NCI-H187 treated with DMSO at 0.1 percent for 48 hours (cell line): Measurements from ENCODE around the gene PHYHIPL.

Source experiments
- DNase-seq: peaks from one replicate; lab custom pipeline; 2025; lab: John Stamatoyannopoulos, UW

The PHYHIPL gene

DNA sequence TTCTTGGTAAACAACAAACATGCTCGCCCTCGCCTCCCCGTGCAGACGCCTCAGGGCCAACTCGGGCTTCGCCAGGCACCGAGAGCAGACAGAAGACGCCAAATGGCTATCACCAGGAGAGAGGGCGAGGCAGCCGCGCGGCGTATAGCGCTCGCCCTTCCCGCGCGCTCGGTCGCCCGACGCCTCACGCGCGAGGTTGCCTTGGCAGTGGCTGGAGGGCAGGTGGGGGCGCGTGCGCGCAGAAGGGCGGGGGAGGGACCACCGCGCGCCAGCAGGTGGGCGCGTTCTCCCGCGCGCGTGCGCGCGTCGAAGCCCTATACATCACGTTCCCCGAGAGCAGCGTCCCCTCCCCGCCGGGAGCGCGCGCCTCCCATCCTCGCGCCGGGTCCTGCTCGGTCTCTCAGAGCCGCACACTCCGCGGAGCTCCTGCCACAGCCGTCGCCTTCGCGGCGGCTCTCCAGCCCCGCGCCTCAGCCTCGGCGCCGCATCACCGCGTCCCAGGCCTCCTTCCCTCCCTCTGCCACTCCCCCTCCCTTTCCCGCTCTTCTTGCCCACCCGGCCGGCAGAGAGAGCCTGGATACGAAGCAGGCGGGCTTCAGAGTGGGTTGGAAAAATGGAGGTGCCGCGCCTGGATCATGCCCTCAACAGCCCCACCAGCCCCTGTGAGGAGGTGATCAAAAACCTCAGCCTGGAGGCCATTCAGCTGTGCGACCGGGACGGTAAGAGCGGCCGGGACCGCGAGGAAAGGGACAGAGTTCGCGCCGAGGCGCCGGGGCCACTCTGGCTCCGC lies at the start of gene PHYHIPL:
Gene PHYHIPL (plus strand): TSS at position 403 of the 790 bp plus-strand sequence. CDS start 211 bp downstream, at position 614.
- no peak for DNase-seq

DNA sequence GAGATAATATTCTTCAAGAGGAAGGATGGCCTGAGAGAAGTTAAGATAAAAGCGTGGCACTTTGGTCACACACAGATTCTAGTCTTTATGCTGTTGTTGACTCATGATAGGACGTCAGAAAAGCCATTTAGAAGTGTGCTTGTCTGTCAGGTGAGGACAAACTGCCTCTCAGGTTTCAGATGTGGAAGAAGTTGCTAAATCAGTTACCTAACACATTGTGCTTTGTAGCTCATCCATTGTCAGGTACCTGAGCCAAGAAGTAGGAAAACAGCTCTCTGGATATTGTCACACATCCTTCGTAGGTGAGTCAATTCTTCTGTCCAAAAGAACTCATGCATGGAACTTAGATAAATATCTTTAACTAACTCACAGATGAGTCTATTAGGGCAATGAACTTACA lies 49.5 kb upstream of the PHYHIPL start:
- no peak for DNase-seq

DNA sequence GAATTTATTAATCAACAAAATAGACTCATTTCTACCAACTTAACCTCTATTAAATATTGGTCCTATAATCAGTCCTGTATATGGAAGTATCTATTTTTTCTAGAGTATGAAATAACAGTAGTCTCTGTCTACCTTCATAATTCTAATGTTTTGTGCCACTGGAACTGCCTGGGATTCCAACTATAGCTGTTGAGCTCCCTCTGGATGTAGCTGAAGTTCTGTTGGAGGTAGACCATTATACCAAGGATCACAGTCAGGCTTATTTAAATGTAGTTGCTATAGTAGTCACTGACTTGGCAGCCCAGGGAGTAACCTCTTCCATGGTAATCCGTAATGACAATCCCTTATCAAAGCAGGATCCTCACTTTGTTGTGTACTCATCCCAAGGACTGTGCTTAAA lies 48.5 kb upstream of the PHYHIPL start:
- no peak for DNase-seq

DNA sequence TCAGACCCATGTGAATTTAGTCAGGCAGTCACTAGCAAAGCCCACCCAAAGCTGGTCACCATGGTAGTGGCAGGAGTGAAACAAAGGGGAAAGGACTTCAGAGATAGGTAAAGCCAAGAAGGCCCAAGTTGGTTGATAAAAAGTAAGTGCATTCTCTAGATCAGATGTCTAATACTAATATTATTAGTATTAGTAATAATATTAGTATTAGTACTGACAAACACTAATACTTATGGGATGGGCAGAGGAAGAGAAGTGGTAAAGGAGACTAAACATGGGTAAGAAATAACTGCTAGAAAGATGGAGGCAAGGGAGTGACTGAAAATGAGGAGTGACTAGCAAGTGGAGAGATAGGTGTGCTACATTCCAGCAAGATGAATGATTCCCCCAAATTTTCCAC lies 46.6 kb upstream of the PHYHIPL start:
- DNase-seq, result no peak

DNA sequence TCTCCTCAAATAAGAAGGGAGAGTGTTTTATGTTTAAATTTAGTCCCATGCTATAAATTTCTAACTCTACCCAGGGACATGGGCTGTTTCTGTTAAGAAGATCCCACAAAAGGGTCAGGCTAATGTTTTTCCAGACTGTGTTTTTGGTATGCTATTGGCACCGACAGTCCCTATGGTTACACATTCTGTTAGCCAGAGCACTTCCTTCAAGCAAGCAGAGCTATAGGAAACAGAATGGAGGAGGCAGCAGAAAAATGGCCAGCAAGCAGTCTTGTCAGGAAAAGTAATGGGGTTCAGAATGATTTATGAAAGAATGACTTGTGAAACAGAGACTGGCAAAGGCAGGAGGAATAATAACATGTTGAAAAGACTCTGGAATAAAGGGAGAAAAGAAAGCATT lies 44.8 kb upstream of the PHYHIPL start:
- no peak for DNase-seq

DNA sequence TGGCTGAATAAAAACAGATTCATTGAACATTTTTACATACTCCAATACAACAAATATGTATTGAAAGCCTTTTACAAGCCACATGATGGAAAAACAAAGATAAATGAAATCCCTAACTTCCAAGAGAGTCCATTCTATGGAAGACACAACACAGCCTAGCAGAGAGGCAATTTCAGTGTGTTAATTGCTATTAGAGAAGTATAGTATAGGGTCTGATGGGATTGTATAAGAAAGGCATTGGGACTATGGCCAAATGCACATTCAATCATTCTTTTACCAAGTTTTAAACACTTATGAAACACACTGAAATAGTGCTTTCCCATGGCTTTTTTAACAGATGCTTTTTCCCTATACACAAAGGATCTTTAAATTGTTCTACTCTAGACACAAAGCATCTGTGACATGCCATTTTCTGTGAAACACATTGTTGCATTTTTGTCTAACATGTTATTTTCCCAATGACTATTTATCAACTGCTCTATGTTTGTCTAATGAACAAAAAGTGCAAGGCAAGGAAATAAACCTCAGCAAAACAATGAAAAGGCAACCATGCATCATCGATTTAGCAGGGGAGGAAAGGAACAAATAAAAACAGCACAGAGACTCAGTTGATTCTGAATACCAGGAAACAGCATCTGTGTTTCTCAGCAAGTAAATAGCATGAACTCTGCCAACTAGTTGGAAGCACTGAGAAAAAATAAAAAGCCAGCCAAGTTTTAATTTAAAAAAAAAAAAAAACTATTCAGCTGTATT lies 42.4 kb upstream of the PHYHIPL start:
- DNase-seq, result no peak

DNA sequence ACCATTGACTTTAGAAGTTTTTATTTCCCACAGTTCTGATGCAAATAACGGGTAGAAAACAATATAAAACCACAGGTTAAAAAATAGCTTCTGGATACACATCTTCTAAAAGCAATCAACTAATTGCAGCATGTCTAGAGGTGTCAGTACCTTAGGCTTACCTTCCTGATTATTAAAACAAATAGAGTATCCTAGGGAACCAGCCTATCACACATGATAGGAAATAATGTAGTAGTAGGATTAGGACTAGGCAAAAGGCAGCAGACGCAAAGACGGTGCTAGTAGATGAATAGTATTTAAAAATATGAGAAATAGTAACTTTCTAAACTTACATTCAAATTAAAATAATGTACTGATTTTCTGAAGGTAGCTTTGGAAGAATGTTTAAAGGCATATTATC lies 41.7 kb upstream of the PHYHIPL start:
- no peak for DNase-seq

DNA sequence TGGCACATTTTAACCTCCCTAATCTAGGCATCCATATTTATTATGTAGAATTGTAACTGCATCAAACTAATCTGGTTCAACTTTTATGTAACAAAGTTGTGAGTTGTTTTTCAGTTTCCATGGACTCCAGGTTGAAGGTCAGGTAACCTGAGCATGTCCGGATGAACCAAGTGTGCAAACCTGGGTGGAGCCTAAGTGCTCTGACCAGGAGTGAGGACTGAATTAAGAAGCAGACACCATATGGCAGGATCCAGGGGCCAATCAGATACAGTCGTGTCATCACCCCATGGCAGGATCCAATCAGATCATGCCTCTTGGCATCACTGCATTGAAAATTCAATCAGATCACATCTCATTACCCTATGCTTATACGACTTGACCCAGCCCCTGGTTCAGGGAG lies 41.2 kb upstream of the PHYHIPL start:
- no peak for DNase-seq

DNA sequence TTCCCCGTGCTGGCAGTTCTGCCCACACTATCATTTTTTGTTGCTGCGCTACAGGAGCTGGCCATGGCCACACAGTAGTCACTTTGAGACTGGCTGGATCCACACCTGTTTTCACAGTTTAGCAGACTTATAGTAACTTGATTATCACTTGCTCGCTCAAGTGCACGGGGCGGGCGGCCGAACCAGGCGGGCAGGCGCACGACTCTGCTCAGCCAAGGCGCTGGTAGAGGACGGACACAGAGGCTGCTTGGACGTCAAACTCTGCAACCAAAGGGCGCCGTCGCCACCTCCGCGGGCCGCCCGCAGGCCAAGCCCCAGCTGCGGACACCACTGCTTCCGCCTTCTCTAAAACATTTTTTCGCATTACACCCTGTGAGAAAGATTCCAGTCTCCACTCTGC lies 38.4 kb upstream of the PHYHIPL start:
- DNase-seq, result no peak

DNA sequence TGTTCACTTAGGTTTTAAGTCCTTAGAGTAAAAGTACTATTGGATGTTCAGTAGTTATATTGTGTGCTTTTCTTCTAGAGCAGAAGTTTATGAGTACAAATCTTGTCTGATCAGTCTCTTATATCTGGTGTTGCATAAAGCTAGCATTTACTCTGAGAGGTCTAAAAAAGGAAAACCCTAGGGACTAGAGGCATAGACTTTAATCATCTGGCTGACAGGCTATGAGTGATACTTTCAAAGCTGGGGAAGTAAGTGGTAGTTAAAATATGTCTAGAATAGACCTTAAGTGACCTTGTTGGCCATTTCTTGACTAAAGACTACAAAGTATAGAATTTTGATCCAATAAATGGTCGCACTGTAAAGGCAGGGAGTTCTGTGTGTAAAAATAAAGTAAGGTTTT lies 32.9 kb upstream of the PHYHIPL start:
- no peak for DNase-seq

DNA sequence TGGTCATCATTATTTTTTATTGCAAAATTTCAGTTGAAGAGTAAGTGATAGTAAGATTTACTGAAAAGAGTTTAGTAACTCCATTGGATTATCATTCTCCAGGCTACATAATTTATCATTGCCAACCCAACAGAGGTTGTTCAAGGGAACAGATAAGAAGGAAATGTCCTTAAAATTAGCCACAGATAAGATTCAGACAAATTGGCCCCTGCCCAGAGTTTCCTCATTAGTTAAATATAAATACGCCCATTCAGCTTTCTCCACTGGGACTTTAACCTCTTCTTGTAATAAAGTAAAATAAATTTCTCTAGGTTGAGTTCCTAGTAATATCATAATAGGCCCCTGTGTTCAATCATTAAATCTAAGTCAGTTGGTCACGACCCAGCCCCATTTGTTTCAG lies 27.7 kb upstream of the PHYHIPL start:
- DNase-seq, result no peak

DNA sequence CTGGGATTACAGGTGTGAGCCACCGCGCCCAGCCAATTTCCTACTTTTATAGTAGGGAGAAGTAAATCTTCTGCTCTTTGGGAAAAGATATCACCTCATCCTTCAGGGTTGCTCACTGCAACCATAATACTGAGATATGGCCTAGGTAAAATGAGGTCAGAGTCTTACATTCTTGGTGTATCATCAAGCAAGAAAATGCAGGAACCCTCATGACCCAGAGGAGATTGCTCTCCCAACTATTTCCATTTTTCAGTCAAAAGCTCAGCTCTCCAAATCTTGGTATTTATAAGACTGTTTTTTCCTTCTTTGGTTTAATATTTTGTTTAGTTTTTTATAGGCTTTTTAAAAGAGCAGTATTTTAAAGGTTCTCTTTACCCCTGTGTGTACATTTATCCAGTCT lies 20.9 kb upstream of the PHYHIPL start:
- DNase-seq, result no peak

DNA sequence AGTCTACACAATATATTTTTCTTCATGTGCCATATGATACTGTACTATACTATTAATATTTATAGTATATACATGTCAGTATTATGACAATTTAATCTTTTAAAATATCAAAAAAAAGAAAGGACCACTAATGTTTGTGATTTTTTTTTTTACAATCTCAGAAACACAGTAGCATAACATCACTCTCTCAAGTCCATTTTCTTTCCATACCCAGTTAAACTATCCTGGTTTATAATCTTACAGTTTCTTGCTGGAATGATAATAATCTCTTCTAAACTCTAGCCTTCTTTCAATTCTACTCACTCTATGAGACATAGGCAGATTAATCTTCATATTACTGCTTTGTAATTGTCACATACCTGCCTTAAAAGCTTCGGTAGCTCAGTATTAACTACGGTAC lies 8.9 kb upstream of the PHYHIPL start:
- DNase-seq, result no peak

DNA sequence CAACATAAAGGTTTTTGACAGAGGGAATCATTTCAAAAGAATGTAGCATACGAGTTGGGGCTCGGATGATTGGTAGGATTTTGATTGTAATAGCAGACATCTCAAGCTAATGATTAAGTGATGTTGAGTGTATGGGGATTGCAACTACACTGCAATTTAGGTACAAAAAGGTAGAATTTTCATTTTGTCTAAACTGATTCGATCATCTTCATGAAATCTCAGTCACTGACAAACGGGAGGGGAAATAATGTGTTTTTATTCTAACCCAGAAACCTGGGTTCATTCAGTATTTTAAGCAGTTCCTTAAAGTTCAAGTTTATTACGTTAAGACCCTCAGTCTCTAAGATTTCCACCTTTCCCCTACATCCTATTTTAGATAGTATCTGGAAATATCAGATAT lies 3.9 kb upstream of the PHYHIPL start:
- DNase-seq, result no peak

DNA sequence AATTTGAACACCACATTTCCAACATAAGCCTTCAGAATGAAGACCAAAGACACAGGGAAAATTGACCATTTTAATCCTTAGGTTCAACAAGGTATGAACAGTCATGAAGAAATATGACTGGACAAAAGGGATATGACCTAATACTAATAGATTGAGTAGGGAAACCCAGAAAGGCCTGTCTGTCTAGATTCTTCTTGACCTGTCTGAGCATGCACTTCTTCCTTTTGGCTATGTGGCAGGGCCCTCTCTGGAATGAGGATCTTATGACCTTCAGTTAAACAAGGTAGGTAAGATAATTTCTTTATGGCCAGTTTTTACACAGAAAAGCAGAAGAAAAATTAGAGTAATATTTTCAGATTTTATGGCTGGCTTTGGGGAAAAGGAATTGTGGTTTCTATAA lies 3.0 kb upstream of the PHYHIPL start:
- DNase-seq, result no peak

DNA sequence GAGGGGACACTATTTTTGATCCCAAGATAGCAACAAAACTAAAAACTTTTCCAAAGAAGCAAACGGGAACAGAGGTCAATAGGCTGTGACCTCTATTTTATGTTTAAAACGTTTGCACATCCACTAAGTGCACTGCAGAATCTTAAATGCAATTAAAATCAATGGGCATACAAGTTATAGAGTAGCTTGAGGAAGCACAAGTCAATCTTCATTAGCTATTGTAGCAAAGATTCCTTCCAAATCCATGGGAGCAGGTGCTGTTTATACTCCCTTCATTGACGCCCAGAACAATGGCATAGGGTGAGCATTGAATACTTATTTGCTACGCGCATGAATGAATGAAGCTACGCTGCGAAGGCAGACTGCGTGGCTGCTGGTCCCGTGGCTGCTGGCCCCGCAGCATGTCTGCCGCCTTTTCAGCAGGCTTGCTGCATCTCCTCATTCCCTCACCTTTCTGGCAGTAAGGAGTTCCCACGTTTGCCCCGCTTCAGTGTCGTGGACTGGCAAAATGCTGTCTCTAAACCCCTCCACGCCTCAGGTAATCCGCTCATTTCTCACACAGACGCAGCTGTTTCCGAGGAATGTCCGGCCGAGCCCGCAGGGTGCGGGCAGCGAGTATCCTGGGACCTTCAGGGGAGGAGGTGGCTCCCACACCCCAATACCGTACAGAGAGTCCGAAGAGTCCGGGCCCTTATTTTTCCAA lies 754 bp upstream of the PHYHIPL start:
- DNase-seq, result no peak

DNA sequence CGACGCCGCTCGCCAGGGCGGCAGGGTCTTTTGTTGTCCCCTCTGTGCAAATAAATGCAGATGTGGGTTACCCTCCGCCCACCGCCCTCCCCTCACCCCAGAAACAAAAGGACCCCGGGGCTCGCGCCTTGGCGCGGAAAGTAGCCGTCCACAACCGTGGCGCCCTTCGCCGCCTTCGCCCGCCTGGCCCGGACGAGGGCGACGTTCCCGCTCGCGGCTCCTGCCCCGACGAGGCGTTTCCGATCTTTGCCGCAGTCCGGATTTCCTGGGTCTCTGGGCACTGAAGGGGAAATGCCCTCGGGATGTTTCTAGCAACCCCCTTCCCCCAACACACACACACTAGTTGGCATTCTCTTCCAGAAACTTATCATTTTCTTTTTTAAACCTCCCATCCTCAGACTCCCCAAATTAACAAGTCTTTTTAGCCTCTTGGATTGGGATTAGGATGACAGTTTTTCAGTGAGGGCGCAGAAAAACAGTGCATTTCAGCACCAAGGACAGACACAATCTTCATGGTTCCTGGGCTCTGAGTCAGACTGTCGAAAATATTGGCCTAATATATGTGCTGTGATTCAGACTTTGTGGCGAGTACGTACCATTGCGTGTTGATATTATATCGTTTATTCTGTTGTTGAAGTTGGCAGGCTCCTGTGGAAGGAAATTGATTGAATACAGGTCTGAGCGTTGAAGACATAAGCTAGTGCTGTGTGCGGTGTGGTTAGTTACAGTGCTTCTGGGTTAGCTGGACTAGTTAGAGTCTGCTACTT lies 771 bp downstream of the PHYHIPL start:
- no peak for DNase-seq

DNA sequence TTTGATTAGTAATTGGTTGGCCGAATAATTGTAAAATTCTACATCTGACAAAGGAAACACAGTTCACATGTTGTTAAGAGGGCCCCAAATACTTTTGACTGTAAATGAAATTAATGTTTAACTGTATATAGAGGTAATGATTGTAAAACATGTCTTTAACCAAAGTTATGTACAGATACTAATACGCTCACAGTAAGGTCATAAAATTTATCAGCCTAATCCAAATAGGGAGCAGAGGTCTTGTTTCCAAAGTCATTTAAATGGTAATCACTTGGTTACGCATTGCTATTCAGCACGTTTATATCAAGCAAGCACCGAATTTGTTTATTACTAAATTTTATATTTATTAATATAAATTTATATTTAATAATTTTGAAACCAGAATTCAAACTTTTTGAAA lies 1.4 kb downstream of the PHYHIPL start:
- no peak for DNase-seq

DNA sequence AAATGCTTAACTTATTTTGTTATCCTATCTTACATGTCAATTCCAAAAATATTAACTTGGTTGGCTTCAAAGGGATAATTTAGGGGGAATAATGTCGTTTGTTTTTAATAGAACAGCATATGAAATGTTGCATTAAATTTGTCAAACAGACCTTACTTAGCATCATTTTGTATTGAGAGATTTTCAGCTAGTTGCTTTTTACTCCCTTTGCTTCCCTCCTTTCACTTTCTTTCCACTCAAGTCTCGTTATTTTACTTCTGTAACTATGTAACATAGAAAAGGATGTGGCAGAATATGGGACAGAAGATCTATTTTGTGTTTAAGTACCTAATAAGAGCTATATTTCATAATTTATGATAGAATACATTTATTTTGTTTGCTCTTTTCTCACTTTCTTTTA lies 2.6 kb downstream of the PHYHIPL start:
- DNase-seq, result no peak

DNA sequence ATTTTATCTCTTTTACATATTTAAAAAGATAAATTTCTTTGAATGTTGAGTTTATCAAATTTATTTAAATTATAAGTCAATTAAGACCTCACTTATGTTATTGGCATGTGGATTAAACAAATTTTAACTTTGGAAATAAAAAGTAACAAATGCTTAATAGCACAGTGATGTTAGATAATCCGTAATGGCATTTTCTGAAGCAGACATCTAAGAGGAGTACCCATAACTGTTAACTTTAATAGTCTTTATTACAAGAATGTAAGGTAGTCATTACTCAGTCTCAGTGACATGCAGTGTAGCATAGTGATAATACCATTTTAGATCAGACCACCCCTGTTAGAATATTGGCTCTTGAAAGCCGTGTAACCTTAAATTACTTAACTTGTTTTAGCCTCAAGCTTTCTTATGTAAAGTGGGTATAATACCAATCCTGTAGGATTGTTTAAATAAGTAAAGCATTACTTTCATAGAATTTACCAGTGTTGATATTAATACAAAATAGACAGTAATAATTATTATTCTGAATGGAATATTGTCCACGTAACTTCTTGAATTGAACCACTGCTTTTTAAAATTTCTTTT lies 4.3 kb downstream of the PHYHIPL start:
- no peak for DNase-seq

DNA sequence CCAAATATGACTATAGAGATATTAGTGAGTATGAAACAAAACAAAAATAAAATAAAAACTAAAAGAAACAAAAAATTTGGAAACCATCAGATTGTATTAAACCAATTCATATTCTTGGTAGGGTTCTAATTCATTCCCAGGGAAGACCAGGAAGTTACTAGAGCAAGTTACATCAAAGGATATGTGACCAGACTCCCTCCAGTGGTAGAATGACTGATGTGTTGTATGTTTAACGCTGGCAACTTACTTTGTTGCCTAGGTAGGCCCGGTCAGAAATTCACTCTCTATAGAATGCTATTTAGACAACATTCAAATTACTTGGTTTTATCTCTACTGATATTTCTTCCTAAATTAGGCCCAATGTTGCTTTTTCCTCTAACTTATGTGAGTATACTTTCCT lies 5.2 kb downstream of the PHYHIPL start:
- DNase-seq, result no peak

DNA sequence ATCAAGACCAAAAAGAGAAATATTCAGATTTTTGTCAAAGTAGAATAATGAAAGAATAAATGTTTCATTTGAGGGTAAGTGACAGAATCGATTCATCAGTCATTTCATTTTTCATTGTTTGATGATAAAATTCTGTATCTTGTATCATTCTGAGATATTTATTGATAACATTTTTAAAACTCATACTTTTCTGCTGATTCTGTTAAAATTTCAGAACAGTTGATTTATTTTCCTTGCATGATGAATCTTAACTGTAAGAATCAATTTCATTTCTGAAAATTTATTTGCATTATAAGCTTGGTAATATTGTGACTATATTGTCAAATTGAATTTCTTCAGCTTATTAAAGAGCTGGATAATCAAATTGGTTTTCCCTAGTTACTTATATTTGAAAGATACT lies 13.9 kb downstream of the PHYHIPL start:
- DNase-seq, result no peak
